ENCODE results near the gene COL25A1.

DNA sequence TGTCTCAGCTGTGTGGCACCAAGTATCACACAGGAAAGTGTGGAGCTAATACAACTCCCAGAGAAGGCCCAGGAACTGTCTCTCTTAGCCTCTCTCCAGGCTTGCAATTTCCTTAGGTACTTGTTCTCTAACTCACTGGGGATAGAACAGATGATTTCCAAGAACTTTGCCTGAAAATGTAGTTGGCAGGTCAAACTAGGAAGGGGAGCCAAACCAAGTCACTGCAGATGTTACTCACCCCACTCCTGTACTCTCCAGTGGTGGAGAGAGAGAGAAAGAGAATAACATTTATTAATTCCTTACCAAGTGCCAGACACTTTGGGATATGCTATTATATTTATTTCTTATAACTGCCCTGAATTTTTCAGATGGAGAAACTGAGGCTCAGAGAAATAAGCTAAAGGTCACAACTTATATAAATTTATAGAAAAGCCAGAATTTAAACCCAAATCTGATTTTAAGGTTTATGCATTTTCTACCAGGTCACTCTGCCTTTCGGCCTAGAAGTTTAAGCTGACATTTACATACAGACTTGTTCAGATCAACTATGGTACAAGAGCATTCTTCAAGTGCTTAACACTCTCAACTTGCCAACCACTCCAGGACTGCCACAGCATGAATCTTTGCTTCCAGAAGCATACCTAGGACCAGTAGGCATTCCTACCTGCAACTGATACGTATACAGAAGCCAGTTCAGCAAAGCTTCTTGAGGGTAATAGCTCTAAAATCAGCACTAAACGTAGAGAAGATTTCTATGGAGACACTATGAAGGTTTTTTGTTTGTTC is 291.0 kb downstream of the COL25A1 start:
- TF ChIP-seq POLR2AphosphoS5 (IDR thresholded peaks at IDR 0.05) (no peak), CTCF (IDR thresholded peaks at IDR 0.05) (no peak), POLR2A (IDR thresholded peaks at IDR 0.05) (no peak)
